Lower lobe of right lung (tissue), 2 donors: Measurements from ENCODE around the gene CYP3A4. TPM values are rescaled to one million over a fixed set of nuclear protein-coding genes. Genes with fewer than 3 reads are reported as not detected.
"Not testable (repeated sequence)": the region's sequence is repeated elsewhere in the genome, so short reads cannot be mapped to it uniquely, and the experiment has no call there.

Source experiments
- ATAC-seq, 2 donors: fragments of 200-7000 bp; cut with Tn5 transposase; one replicate each; pipeline ENCODE4 v1.9.1; 2020 to 2022; ENCODE audit warnings: mild to moderate bottlenecking in 2 of 2, moderate library complexity in 2 of 2
- DNase-seq: peaks from one replicate; pipeline ENCODE4 v3.0.0-alpha.2; 2020
- H3K27ac ChIP-seq: fragments of 200-600 bp; one replicate; pipeline ENCODE4 v1.8.0; 2022
- H3K27me3 ChIP-seq: fragments of 200-600 bp; one replicate; pipeline ENCODE4 v1.8.0; 2022; ENCODE audit warnings: low read depth
- H3K36me3 ChIP-seq: fragments of 200-600 bp; one replicate; pipeline ENCODE4 v1.8.0; 2022; ENCODE audit warnings: mild to moderate bottlenecking
- H3K4me1 ChIP-seq: fragments of 200-600 bp; one replicate; pipeline ENCODE4 v1.8.0; 2022
- H3K4me3 ChIP-seq: fragments of 200-600 bp; one replicate; pipeline ENCODE4 v1.8.0; 2022; ENCODE audit warnings: mild to moderate bottlenecking
- H3K9me3 ChIP-seq: fragments of 200-600 bp; one replicate; pipeline ENCODE4 v1.8.0; 2022
- intact Hi-C: fragments of 100-400 bp; cut with DNase I; formaldehyde crosslinking; loops from one replicate; pipeline ENCODE4 v1.11.0; 2022
- total RNA-seq: library from RNA; stranded (reverse); fragmentation: NEBNext Ultra II Directional; extraction: Animal tissue kit (Norgen Biotek cat#: 25700); gene quantifications from one replicate; pipeline ENCODE4 v1.2.1, GENCODE V29; 2021
- TF ChIP-seq, protein P1 (sequence below): fragments of 200-600 bp; IDR thresholded peaks from one replicate; pipeline ENCODE4 v1.8.0; 2022; ENCODE audit warnings: antibody characterized with exemption, mild to moderate bottlenecking
- donor health status: DM: no; HTN: yes; CAD: no; lungs with severe emphysema.

Gene CYP3A4
- total RNA-seq, 1 donor from 2014 or later: not detected

GRCh38 chr7:99755085-99755484, 28.9 kb downstream of the CYP3A4 start:
- H3K27ac ChIP-seq: no peak overlapping the region
- ATAC-seq: no peak
- no peak overlapping the region for H3K4me3 ChIP-seq
- H3K9me3 ChIP-seq: no peaks in the 10 kb centered on the region
- H3K4me1 ChIP-seq: peaks cover 4% of the 10 kb centered on the region
- no peak for DNase-seq
- TF ChIP-seq, protein P1, sequence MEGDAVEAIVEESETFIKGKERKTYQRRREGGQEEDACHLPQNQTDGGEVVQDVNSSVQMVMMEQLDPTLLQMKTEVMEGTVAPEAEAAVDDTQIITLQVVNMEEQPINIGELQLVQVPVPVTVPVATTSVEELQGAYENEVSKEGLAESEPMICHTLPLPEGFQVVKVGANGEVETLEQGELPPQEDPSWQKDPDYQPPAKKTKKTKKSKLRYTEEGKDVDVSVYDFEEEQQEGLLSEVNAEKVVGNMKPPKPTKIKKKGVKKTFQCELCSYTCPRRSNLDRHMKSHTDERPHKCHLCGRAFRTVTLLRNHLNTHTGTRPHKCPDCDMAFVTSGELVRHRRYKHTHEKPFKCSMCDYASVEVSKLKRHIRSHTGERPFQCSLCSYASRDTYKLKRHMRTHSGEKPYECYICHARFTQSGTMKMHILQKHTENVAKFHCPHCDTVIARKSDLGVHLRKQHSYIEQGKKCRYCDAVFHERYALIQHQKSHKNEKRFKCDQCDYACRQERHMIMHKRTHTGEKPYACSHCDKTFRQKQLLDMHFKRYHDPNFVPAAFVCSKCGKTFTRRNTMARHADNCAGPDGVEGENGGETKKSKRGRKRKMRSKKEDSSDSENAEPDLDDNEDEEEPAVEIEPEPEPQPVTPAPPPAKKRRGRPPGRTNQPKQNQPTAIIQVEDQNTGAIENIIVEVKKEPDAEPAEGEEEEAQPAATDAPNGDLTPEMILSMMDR: no peak
- H3K27me3 ChIP-seq: no peaks in the 10 kb centered on the region
- intact Hi-C loops: no loop called here
- no peaks in the 10 kb centered on the region for H3K36me3 ChIP-seq

GRCh38 chr7:99752356-99752755, 31.6 kb downstream of the CYP3A4 start:
- TF ChIP-seq, protein P1: no peak
- Histone ChIP-seq H3K4me1 (peaks cover 4% of the 10 kb centered on the region), H3K36me3 (no peaks in the 10 kb centered on the region), H3K9me3 (no peaks in the 10 kb centered on the region), H3K27me3 (no peaks in the 10 kb centered on the region), H3K27ac (peak overlapping the region; percentile 59), H3K4me3 (no peak overlapping the region)
- no peak for DNase-seq
- intact Hi-C loops: no loop called here
- ATAC-seq: peak; percentile 41 to 61

GRCh38 chr7:99751322-99752052, 32.5 kb downstream of the CYP3A4 start:
- DNase-seq, intact Hi-C loops, H3K4me3 ChIP-seq, H3K4me1 ChIP-seq, H3K27me3 ChIP-seq, H3K9me3 ChIP-seq, H3K36me3 ChIP-seq: not testable (repeated sequence)
- H3K27ac ChIP-seq: peak overlapping the region; percentile 59
- peak; percentile 48 to 78 for ATAC-seq

DNA sequence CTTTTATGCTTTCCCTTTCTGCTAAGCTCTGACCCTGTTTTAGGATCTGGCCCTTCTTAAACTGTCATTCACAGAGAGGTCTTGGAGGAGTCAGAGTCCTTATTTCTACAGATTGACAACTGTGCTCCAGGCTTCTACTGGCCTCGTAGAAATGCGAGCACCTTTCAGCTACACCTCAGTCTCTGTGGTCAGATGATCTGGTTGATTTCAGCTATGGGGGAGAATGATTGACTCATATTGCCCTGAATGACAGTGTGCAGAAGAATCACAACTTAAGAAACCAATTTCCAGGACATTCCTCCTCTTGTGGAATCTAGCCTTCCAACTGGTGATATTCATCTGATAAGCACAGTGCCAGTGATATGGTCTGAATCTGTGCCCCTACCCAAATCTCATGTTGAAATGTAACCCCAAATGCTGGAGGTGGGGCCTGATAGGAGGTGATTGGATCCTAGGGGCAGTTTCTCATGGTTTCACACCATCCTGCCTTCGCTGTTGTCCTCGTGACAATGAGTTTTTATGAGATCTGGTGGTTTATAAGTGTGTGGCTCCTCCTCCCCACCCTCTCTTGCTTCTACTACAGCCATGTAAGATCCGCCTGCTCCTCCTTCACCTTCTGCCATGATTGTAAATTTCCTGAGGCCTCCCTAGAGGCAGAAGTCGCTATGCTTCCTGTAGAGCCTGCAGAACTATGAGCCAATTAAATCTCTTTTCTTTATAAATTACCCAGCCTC, 35.0 kb downstream of the CYP3A4 start:
- Histone ChIP-seq H3K4me1 (peaks cover 4% of the 10 kb centered on the region), H3K4me3 (no peak overlapping the region), H3K27me3 (no peaks in the 10 kb centered on the region), H3K9me3 (no peaks in the 10 kb centered on the region), H3K36me3 (no peaks in the 10 kb centered on the region), H3K27ac (no peak overlapping the region)
- TF ChIP-seq, protein P1: no peak
- no peak for ATAC-seq
- intact Hi-C loops: no loop called here
- no peak for DNase-seq

DNA sequence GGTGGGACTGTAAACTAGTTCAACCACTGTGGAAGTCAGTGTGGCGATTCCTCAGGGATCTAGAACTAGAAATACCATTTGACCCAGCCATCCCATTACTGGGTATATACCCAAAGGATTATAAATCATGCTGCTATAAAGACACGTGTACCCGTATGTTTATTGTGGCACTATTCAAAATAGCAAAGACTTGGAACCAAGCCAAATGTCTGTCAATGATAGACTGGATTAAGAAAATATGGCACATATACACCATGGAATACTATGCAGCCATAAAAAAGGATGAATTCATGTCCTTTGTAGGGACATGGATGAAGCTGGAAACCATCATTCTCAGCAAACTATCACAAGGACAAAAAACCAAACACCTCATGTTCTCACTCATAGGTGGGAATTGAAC, 37.1 kb downstream of the CYP3A4 start:
- H3K4me1 ChIP-seq, H3K27me3 ChIP-seq, DNase-seq, H3K4me3 ChIP-seq, ATAC-seq, H3K36me3 ChIP-seq, H3K9me3 ChIP-seq, intact Hi-C loops, H3K27ac ChIP-seq: not testable (repeated sequence)

- DNase-seq, H3K36me3 ChIP-seq, H3K27me3 ChIP-seq, intact Hi-C loops, ATAC-seq, H3K4me3 ChIP-seq, H3K4me1 ChIP-seq, H3K27ac ChIP-seq, H3K9me3 ChIP-seq: not testable (repeated sequence)
These were observed 38.6 kb downstream of the CYP3A4 start for GRCh38 chr7:99745395-99745794.

GRCh38 chr7:99742737-99743394, 41.1 kb downstream of the CYP3A4 start:
- ATAC-seq: no peak
- H3K27me3 ChIP-seq: no peaks in the 10 kb centered on the region

More at GRCh38 chr7:99742737-99743394, 41.1 kb downstream of the CYP3A4 start:
- H3K4me1 ChIP-seq: no peaks in the 10 kb centered on the region
- intact Hi-C loops: no loop called here
- TF ChIP-seq, protein P1: no peak
- H3K27ac ChIP-seq: no peak overlapping the region
- no peak for DNase-seq
- no peaks in the 10 kb centered on the region for H3K36me3 ChIP-seq
- no peaks in the 10 kb centered on the region for H3K9me3 ChIP-seq
- no peak overlapping the region for H3K4me3 ChIP-seq
